T1000 (cell line): Measurements from ENCODE around the gene ABHD18.

Experiments
- DNase-seq: peaks from one replicate; lab custom pipeline; 2025; ENCODE audit warnings: mixed read lengths; lab: John Stamatoyannopoulos, UW

ABHD18 gene

DNA sequence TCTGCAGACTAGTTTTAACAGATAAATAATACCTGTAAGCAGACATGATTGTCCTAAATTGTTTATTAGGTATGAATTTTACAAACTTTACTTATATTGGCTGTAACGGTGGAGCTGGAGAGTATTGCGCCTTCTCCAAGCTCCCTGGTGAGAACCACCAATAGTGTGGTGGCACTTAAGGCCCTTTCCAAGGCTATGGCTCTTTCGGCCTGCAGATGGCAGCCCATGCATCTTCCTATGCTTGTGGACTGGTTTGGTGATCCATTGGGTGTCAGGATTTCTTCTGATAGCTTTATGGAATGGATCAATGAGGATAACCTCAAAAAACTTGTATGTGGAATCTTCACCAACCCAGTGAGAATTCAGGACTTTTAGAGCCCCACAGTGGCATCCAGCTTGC lies 103.7 kb downstream of the ABHD18 start:
- no peak for DNase-seq

GRCh38 chr4:128076464-128076863 lies 111.3 kb downstream of the ABHD18 start:
- DNase-seq: no peak
